RWPE1 (cell line): Measurements from ENCODE around the gene CASP3.

ENCODE experiments used
- CTCF ChIA-PET: fragments of 350-600 bp; sonication (Branson Sonifier 250); formaldehyde crosslinking; extraction: SDS; loops from one replicate; lab custom pipeline; 2021; lab: Yijun Ruan, JAX
- POLR2A ChIA-PET: fragments of 400-600 bp; formaldehyde crosslinking; extraction: SDS; loops from one replicate; lab custom pipeline; 2020; ENCODE audit warnings: antibody characterized with exemption; ENCODE audit not compliant: low non-redundant PET; lab: Yijun Ruan, JAX
- DNase-seq: peaks from one replicate; pipeline ENCODE4 v3.0.0; 2012; ENCODE audit warnings: low spot score
- H3K27ac ChIP-seq: fragments of 450-650 bp; 2 replicates; pipeline ENCODE4 v1.5.1; 2017
- TF ChIP-seq, protein P1 (sequence below): fragments of 450-650 bp; conservative IDR thresholded peaks from 2 replicates; pipeline ENCODE4 v1.5.1; 2017; ENCODE audit warnings: low read depth, mild to moderate bottlenecking

Gene CASP3

DNA sequence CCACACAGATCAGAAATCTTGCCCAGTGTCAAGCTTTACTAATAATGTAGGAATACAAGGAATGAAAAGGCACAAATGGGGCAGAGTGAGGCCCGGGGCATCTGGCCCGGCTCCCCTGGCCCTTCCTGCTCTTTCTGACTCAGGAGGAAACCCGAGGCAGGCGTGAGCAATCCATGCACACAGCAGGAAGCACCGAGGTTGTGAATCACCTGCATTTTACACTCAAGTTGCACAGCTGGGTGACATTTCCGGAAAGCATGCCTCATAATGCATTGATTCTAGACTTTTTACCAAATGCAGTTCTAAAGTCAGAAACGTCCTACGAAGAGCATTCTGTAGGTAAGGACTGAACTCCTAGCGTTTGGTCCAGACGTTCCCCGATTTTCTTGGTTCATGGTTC is 39.2 kb upstream of the CASP3 start:
- DNase-seq: peak; percentile 89
- CTCF ChIA-PET: interaction anchor here (0.6 kb wide), 1 partner anchor 15 kb away, joined by 4 read pairs; no protein-coding TSS in a partner anchor
- peak overlapping the region; percentile 82 for H3K27ac ChIP-seq
- POLR2A ChIA-PET: no interaction called here
- TF ChIP-seq, protein P1, sequence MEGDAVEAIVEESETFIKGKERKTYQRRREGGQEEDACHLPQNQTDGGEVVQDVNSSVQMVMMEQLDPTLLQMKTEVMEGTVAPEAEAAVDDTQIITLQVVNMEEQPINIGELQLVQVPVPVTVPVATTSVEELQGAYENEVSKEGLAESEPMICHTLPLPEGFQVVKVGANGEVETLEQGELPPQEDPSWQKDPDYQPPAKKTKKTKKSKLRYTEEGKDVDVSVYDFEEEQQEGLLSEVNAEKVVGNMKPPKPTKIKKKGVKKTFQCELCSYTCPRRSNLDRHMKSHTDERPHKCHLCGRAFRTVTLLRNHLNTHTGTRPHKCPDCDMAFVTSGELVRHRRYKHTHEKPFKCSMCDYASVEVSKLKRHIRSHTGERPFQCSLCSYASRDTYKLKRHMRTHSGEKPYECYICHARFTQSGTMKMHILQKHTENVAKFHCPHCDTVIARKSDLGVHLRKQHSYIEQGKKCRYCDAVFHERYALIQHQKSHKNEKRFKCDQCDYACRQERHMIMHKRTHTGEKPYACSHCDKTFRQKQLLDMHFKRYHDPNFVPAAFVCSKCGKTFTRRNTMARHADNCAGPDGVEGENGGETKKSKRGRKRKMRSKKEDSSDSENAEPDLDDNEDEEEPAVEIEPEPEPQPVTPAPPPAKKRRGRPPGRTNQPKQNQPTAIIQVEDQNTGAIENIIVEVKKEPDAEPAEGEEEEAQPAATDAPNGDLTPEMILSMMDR: no peak

DNA sequence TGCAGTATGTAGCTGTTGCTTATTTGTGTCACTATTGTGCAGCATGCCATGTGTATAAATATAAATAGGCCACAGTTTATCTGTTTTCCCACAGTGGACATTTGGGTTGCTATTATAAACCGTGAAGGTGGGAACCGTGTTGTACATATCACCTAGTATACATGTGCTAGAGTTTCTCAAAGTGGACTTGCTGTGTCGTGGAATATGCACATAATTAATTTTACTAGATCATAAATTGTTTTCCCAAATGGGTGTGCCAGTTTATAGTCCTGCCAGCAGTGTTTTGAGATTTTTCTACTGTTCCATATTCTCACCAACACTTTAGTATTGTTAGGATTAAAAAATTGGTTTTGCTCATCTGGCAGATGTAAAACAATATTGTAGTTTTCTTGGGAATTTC is 38.8 kb upstream of the CASP3 start:
- TF ChIP-seq, protein P1: no peak
- CTCF ChIA-PET: interaction anchor here (0.6 kb wide), 1 partner anchor 16 kb away, joined by 4 read pairs; no protein-coding TSS in a partner anchor
- DNase-seq: no peak
- H3K27ac ChIP-seq: peak overlapping the region; percentile 82
- POLR2A ChIA-PET: no interaction called here

DNA sequence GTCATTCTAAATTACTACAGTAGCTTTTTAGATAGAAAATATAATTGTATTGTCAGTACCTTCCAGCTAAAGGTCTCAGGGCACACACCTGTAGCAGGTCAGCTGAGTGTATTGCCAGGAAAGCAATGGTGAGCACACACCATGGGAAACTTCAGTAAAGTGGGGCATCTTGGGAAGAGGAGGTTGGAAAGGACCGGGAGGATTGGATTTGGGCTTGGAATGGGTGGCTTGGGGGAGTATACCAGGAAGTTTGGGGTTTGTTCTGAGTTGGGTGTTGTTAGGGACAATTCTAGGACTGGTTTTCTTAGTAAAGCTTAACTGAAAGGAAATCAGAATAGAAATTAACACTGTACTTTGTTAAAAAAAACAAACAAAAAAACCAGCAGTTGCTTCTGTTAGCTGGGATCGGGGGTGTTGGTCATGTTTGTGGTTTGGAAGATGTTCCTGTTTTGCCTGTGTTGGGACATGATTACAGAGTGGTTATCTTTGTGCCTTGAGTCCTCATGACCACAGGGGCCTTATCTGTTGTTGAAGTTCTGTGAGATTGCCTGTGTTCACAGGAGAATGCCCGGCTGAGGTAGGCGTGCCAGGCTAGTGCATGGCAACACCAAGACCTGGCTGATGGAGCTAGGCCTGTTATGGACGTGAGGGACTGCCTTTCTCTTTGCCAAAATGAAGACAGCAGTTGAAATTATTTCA is 35.4 kb upstream of the CASP3 start:
- no peak overlapping the region for H3K27ac ChIP-seq
- TF ChIP-seq, protein P1: no peak
- ChIA-PET POLR2A (no interaction called here), CTCF (interaction anchor here (0.6 kb wide), 1 partner anchor 18 kb away, joined by 4 read pairs; no protein-coding TSS in a partner anchor)
- DNase-seq: no peak

DNA sequence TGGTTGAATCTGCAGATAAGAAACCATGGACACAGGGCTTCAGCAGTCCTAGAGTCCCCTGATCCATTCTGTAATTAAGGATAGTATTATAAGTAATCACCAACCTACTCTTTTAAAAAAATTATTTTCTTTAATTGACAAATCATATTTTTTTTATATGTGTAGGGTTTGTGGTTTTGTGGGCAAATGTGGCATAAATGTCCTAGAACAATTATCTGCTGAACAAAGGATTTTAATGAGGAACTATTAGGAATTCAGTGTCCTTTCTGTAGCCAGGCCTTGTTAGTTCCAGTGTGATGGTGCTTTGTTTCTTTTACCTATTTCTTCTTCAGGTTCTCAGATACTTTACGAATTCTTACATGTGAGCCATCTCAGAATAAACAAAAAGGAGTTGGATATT is 32.7 kb upstream of the CASP3 start:
- H3K27ac ChIP-seq: no peak overlapping the region
- ChIA-PET CTCF (no interaction called here), POLR2A (no interaction called here)
- TF ChIP-seq, protein P1: no peak
- DNase-seq: no peak

DNA sequence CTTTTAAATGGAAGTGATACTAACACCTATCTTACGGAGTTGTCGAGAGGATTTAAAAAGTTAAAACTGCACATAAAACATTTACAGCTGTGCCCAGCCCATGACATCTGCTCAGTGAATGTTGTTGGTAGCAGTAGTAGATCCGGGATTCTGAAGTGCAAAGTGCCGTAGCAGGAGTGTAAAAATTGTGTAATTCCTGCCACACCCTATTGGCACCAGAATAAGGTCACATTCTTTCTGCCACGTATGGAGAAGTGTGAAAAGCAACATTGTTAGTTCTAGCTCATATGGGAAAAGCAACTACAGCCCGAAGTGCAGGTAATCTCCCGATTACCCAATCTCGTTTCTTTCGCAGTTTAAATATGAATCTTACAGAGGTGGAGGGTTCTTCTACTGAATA is 31.5 kb upstream of the CASP3 start:
- ChIA-PET CTCF (no interaction called here), POLR2A (no interaction called here)
- peak; percentile 7 for DNase-seq
- no peak overlapping the region for H3K27ac ChIP-seq
- TF ChIP-seq, protein P1: no peak

DNA sequence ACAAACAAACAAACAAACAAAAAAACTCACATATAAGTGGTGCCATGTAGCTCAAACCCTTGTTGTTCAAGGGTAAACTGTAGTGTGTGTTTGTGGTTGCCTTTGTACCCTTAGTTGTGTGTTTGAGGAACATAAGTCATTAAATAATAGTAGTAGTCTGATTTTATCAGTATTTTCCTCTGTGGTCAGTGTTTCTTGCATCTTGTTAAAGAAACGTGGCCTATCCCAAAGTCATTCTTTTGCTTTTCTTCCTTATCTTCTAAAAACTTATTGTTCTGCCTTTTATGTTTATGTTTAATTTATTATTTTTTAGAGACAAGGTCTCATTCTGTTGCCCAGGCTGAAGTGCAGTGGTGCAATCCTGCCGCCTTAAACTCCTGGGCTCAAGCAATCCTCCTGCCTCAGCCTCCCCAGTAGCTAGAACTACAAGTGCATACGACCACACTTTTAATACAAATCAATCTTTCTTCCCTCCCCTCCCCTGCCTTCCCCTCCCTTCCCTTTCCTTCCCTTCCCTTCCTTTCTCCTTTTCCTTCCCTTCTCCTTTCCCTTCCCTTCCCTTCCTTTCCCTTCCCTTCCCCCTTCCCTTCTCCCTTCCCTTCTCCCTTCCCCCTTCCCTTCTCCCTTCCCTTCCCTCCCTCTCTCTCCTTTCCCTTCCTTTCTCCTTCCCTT is 26.7 kb upstream of the CASP3 start:
- TF ChIP-seq, protein P1: no peak
- no peak overlapping the region for H3K27ac ChIP-seq
- ChIA-PET CTCF (no interaction called here), POLR2A (no interaction called here)
- DNase-seq: no peak
